OCI-LY1 (cell line): Measurements from ENCODE around the gene PTPRO.

ENCODE experiments used
- EZH2 ChIP-seq: fragments of 200-600 bp; sonication (generic), shearing (Covaris generic); IDR thresholded peaks from 2 replicates; pipeline ENCODE4 v1.8.0; 2017; ENCODE audit warnings: borderline replicate concordance, mixed run types, mild to moderate bottlenecking, antibody characterized with exemption, low read length, moderate library complexity, mixed read lengths
- TF ChIP-seq, protein P1 (sequence below): fragments of 200-600 bp; sonication (generic), shearing (Covaris generic); IDR thresholded peaks from 2 replicates; pipeline ENCODE4 v1.5.1; 2017; ENCODE audit warnings: mild to moderate bottlenecking, antibody characterized with exemption, low read length, moderate library complexity, mixed read lengths

DNA sequence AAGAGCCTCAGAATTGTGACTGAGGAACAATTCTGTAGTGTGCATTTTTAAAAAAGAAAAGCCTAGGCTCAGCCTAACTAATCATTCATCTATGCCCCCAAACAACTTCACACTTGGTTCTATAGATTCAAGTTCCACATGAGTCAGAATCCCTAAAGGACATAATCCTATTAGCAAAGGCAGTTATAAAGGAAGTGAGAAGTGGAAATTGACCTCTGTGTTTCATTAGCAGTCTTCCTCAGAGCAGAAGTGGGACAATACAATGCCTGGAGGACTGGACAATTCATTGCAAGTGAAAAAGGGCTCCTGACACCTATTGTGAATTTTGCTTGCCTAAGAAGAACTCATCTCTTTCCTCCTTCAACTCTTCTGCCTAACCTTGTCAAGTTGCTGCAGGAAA lies 222.3 kb downstream of the PTPRO start:
- TF ChIP-seq, protein P1, sequence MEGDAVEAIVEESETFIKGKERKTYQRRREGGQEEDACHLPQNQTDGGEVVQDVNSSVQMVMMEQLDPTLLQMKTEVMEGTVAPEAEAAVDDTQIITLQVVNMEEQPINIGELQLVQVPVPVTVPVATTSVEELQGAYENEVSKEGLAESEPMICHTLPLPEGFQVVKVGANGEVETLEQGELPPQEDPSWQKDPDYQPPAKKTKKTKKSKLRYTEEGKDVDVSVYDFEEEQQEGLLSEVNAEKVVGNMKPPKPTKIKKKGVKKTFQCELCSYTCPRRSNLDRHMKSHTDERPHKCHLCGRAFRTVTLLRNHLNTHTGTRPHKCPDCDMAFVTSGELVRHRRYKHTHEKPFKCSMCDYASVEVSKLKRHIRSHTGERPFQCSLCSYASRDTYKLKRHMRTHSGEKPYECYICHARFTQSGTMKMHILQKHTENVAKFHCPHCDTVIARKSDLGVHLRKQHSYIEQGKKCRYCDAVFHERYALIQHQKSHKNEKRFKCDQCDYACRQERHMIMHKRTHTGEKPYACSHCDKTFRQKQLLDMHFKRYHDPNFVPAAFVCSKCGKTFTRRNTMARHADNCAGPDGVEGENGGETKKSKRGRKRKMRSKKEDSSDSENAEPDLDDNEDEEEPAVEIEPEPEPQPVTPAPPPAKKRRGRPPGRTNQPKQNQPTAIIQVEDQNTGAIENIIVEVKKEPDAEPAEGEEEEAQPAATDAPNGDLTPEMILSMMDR, result no peak
- no peak for TF ChIP-seq EZH2
